HT1080 (cell line): ENCODE data around the gene ARHGAP28. TPM values are rescaled to one million over a fixed set of nuclear protein-coding genes. Genes with fewer than 3 reads are reported as not detected.

ENCODE experiments used
- DNase-seq: peaks from one replicate; pipeline ENCODE4 v3.0.0-alpha.2; 2015; ENCODE audit warnings: low read depth
- polyA plus RNA-seq, 2 experiments: library from polyadenylated mRNA; depleted of rRNA; stranded (reverse); fragments of >200 nt; gene quantifications; 2 replicates each; pipeline ENCODE4 v1.2.3, GENCODE V29; 2015
- total RNA-seq: library from RNA; depleted of rRNA; stranded (reverse); fragments of >200 nt; shearing (Covaris generic); gene quantifications from 2 replicates; pipeline ENCODE4 v1.2.3, GENCODE V29; 2014; rRNA removed

Gene ARHGAP28
- 2.5 TPM in 1 of 2 replicates, not detected in the other for total RNA-seq
- polyA plus RNA-seq (2015; cell fraction: cytosol; rRNA removed): 1.1 and 1.4 TPM in 2 replicates
- 1.1 and 1.7 TPM in 2 replicates for polyA plus RNA-seq (2015; cell fraction: nucleus; rRNA removed)

DNA sequence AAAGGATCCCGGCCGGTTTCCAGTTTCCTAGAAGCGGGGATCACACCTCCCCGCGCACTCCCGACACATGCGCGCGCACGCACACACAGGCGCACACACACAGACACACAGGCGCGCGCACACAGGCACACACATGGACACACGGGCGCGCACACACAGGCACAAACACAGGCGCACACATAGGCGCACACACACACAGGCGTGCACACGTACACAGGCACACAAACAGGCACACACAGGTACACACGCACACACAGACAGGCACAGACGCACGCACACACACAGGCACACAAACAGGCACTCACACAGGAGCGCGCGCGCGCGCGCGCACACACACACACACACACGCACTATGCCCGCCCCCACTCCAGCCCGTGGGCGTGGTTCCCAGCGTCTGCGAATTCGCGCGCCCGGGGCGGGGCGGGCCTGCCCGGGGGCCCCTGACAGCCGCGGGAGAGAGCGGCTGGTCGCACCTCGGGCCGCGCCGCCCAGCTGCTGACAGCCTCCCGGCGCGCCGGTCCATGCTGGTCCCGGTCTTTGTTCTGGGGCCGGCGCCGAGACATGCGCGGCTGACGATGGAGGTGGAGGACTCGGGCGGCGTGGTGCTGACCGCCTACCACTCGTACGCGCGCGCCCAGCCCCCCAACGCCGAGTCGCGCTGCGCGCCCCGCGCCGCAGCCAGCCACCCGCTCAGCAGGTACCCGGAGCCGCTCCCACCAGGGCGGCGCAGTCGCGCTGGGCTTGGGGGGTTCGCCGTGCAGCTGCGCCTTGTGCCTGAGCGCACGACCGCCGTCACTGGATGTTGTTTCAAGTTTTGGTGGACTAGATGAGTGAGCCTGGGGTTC is at the start of gene ARHGAP28:
Gene ARHGAP28 (plus strand): TSS at position 470 of the 845 bp plus-strand sequence. CDS start 106 bp downstream, at position 576.
- DNase-seq: peak; percentile 87

DNA sequence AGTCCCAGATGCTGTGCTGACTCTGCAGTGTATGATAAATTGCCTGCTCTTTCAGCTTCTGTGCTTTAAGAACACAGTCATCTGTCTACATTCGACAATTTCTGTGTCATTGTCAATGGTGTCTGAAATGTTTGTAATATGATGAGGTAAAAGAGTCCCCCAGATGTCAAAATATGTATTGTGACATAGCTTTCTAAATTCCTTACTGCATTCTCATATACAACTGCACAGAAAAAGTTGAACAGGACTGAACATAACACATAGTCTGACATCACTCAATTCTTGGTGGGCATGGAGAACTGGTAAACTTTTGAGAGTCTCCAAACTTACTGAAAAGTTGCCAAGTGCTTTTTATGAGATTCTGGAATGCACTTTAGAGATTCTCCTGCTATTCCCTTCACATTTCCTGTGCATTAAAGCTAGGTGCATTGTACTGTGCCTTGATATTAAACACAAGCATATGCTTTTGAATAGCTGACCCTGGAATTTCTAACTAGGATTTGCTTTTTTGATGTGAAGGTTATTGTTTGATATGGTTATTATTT is 48.1 kb upstream of the ARHGAP28 start:
- no peak for DNase-seq

DNA sequence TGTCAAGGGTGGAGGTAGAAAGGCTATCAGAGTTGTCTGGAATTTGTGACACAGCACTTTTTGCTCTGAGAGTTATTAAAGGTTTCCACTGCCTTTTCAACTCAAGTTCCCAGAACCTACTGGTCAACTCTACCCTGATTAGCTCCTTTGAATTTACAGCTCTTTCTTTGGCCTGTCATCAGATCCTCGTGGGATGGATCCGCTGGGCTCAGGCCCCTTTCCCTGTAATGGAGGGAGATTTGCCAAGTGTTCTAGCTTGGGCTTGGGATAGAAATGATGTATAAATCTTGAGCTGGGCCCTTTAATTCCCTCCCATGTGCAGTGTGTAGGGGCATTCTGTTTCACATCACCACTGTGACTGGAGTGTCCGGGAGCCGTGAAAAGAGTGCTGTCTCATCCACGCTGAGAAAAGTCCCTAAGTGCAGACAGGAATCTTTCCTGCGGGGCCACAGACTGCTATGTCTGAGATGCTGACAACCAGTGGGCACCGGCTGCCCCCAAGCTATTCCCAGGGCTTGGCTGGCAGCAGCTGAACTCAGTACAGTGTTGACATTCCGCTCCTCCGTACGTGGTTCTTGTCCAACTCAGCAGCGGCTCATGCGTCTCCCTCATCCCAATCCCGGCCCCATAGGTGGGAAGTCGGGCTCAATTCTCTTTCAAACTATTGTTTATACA is 46.9 kb upstream of the ARHGAP28 start:
- DNase-seq: peak; percentile 2

- peak; percentile 47 for DNase-seq
Measured at GRCh38 chr18:6683112-6683876, 46.2 kb upstream of the ARHGAP28 start.

DNA sequence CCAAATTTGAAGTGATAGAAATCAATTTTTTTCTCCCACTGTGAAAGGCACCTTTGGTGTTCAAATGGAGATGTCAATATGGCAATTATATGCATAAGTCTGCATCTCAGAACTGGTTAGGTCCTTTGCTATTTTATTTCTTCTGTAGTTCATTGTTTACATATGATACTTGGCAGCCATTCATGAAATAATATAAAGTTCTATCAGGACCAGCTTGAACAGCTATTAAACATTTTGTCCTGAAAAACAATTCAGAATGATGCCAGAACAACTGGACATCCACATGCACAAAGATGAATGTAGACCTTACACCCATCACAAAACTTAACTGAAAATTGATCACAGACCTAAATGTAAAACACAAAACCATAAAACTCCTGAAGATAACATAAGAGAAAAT is 41.8 kb upstream of the ARHGAP28 start:
- DNase-seq: no peak

- no peak for DNase-seq
Measured at GRCh38 chr18:6708890-6709289, 20.6 kb upstream of the ARHGAP28 start.

DNA sequence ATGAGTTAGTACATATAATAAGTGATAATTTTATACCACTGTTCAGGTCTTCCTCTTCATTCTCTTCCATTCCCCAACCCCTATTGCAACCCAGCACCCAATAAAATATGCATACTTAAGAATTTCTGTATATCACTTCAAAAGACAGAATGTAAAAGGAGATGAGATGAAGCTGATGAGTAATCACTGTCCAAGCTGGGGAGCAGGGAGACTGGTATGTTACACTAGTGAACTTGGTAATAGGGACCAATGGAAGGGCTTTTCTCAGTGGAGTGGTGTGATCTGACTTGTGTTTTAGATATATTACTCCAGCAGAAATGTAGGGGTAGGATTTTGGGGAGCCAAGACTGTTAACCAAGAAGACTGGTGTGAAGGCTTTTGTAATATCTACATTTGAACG is 18.0 kb upstream of the ARHGAP28 start:
- DNase-seq: no peak

GRCh38 chr18:6712401-6712800 is 17.1 kb upstream of the ARHGAP28 start:
- no peak for DNase-seq

DNA sequence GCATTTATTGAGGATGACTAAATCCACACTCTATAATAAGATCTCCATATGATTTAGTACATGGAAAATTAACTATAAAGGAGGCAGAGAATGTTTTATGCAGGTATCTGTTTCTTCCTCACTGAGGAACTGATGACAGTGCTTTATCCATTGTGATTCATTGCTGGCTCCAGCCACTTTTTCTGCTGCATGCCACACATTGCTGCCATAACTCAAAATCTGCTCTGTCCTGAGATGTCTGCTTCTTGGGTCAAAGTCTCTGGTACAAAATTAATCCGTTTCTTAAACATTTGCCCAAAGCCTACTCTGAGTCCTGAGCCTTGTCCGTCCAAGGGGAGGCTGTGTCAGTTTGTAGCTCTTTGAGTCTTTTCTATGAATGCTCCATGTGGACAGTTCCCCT is 15.5 kb upstream of the ARHGAP28 start:
- DNase-seq: no peak

DNA sequence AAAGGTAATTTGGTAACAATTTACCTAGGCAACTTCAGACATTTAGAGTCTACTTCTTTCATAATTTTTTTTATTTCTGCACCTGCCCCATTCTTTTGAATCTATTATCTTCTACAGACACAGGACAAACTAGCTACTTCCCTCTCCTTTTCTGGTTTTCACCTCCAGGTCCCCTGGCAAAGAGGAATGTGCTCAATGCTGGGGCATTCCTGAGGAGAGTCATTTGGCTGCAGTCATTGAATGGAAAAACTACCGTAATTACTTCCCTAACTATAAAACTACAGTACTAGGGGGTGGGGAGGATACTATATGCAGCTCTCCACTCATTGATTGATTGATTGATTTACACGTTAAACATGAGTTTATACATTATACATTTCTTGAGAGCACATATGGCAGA is 11.2 kb upstream of the ARHGAP28 start:
- DNase-seq: no peak

GRCh38 chr18:6719098-6719846 is 10.2 kb upstream of the ARHGAP28 start:
- DNase-seq: no peak

DNA sequence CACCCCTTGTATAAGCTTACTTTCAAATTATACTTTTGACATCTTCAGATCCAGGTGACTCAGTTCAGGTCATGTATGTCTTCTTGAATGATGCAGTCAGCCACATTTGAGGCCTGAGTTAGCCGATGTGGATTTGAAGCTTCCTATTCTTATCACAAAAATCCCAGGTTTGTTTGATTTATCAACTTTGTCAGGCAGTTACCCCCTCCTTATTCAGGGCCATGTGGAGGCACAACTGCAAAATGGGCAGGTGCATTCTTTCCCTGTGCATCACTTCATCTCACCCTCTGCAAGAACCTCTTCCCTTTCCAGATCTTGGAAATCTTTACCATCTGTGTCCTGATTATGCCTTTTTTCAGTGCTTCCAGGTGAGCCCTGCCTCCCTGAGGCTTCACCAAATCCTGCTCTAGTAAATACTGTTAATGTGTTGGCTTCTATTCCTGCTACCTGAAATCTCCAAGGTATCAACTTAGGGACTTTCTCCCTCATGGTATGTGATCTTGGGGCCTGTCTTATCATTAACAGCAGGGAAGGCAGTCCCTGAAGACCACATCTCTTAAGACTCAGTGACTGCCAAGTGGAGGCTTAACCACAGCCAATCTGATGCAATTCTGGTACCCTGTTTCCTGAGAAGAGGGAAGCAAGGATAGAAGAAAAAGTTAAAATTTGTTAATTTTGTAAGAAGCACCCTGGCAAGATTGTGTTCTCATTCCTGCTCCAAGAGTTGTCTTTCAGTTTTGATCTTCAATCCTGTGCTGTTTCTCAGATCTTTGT is 9.4 kb upstream of the ARHGAP28 start:
- DNase-seq: no peak

DNA sequence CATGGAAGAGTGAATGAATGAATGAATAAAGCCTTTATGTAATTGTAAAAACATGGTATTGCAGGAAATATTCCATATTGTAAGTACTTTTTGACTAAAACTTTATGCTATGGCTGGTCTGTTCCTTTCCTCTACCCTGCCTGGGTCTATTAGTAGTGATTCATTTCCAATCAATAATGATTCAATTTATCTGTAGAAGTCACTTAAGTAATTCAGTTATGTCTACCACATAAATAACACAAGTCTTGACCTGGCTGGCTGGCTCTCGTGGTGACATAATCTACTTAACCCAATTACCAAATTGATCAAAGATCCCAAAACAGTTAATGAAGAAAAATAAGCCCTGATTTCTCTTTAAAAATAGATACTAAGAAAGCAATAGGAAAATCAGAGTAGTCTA is 7.8 kb upstream of the ARHGAP28 start:
- no peak for DNase-seq

GRCh38 chr18:6722690-6723089 is 6.8 kb upstream of the ARHGAP28 start:
- no peak for DNase-seq

- no peak for DNase-seq
Measured at GRCh38 chr18:6724331-6724730, 5.2 kb upstream of the ARHGAP28 start.

- no peak for DNase-seq
Measured at GRCh38 chr18:6728331-6728730, 1.2 kb upstream of the ARHGAP28 start.

GRCh38 chr18:6728809-6729246 is 688 bp upstream of the ARHGAP28 start:
- DNase-seq: no peak

- no peak for DNase-seq
Measured at GRCh38 chr18:6730416-6731221, 1.1 kb downstream of the ARHGAP28 start.

- no peak for DNase-seq
Measured at GRCh38 chr18:6731222-6731596, 1.7 kb downstream of the ARHGAP28 start.
